ENCODE data around the gene PTPRN2. TPM values are rescaled to one million over a fixed set of nuclear protein-coding genes. Genes with fewer than 3 reads are reported as not detected.

Gene PTPRN2
- total RNA-seq, 2 experiments from 2014 or later: 0.70 TPM; not detected in 1

GRCh38 chr7:158505683-158506082 is 81.9 kb downstream of the PTPRN2 start:
- intact Hi-C loops (cut with micrococcal nuclease; ENCODE audit: unreplicated experiment): no loop called here
- CTCF ChIA-PET (ENCODE audit: unreplicated experiment): no interaction called here
- H4K20me1 ChIP-seq (ENCODE audit: insufficient read depth, low read length): no peaks in the 10 kb centered on the region

GRCh38 chr7:158502068-158502750 is 85.4 kb downstream of the PTPRN2 start:
- H3K79me2 ChIP-seq (ENCODE audit: insufficient read depth, low read depth, low read length): no peaks in the 10 kb centered on the region
- no peaks in the 10 kb centered on the region for H3K36me3 ChIP-seq (ENCODE audit: insufficient read depth, low read length)
- intact Hi-C loops (cut with micrococcal nuclease; ENCODE audit: unreplicated experiment): no loop called here
- H2AFZ ChIP-seq (ENCODE audit: low read length): no peak overlapping the region
- no peak overlapping the region for H3K4me2 ChIP-seq (ENCODE audit: low read length)
- H3K9me2 ChIP-seq (ENCODE audit: insufficient read depth, low read length): no peaks in the 10 kb centered on the region
- no peaks in the 10 kb centered on the region for H3K9me3 ChIP-seq (ENCODE audit: low read length)
- H3K4me3 ChIP-seq (ENCODE audit: low read depth, low read length, poor library complexity, severe bottlenecking): no peak overlapping the region
- no peak for DNase-seq (ENCODE audit: low spot score)
- no peaks in the 10 kb centered on the region for H3K4me1 ChIP-seq (ENCODE audit: insufficient read depth, low read length, poor library complexity, severe bottlenecking)
- no TSS peak for BruUV-seq (replicated peaks)
- ChIA-PET POLR2A (no interaction called here), CTCF (ENCODE audit: unreplicated experiment) (no interaction called here)
- TF ChIP-seq CTCF (conservative IDR thresholded peaks at IDR 0.05; ENCODE audit: low read length): no peak
- TF ChIP-seq EZH2phosphoT487 (IDR thresholded peaks at IDR 0.05; ENCODE audit: borderline replicate concordance, low read depth, low read length): no peak
- H3K27ac ChIP-seq (ENCODE audit: low read depth, low read length, poor library complexity, severe bottlenecking): no peak overlapping the region
- H4K20me1 ChIP-seq (ENCODE audit: insufficient read depth, low read length): no peaks in the 10 kb centered on the region

More at GRCh38 chr7:158505683-158506082, 81.9 kb downstream of the PTPRN2 start:
- Histone ChIP-seq H3K79me2 (ENCODE audit: insufficient read depth, low read depth, low read length) (no peaks in the 10 kb centered on the region), H3K4me3 (ENCODE audit: low read depth, low read length, poor library complexity, severe bottlenecking) (no peak overlapping the region), H3K4me2 (ENCODE audit: low read length) (no peak overlapping the region), H3K4me1 (ENCODE audit: insufficient read depth, low read length, poor library complexity, severe bottlenecking) (no peaks in the 10 kb centered on the region), H3K9me3 (ENCODE audit: low read length) (no peaks in the 10 kb centered on the region), H3K36me3 (ENCODE audit: insufficient read depth, low read length) (no peaks in the 10 kb centered on the region), H3K27ac (ENCODE audit: low read depth, low read length, poor library complexity, severe bottlenecking) (no peak overlapping the region), H2AFZ (ENCODE audit: low read length) (no peak overlapping the region), H3K9me2 (ENCODE audit: insufficient read depth, low read length) (no peaks in the 10 kb centered on the region)
- POLR2A ChIA-PET: no interaction called here
- TF ChIP-seq EZH2phosphoT487 (IDR thresholded peaks at IDR 0.05; ENCODE audit: borderline replicate concordance, low read depth, low read length) (no peak), CTCF (conservative IDR thresholded peaks at IDR 0.05; ENCODE audit: low read length) (no peak)
- no TSS peak for BruUV-seq (replicated peaks)
- DNase-seq (ENCODE audit: low spot score): no peak

GRCh38 chr7:158501393-158502067 is 86.1 kb downstream of the PTPRN2 start:
- ChIA-PET POLR2A (no interaction called here), CTCF (ENCODE audit: unreplicated experiment) (no interaction called here)
- TF ChIP-seq CTCF (conservative IDR thresholded peaks at IDR 0.05; ENCODE audit: low read length): no peak
- TF ChIP-seq EZH2phosphoT487 (IDR thresholded peaks at IDR 0.05; ENCODE audit: borderline replicate concordance, low read depth, low read length): no peak
- Histone ChIP-seq H4K20me1 (ENCODE audit: insufficient read depth, low read length) (no peaks in the 10 kb centered on the region), H3K9me3 (ENCODE audit: low read length) (no peaks in the 10 kb centered on the region), H3K36me3 (ENCODE audit: insufficient read depth, low read length) (no peaks in the 10 kb centered on the region), H3K79me2 (ENCODE audit: insufficient read depth, low read depth, low read length) (no peaks in the 10 kb centered on the region), H3K4me1 (ENCODE audit: insufficient read depth, low read length, poor library complexity, severe bottlenecking) (no peaks in the 10 kb centered on the region), H3K4me3 (ENCODE audit: low read depth, low read length, poor library complexity, severe bottlenecking) (no peak overlapping the region), H2AFZ (ENCODE audit: low read length) (no peak overlapping the region), H3K9me2 (ENCODE audit: insufficient read depth, low read length) (no peaks in the 10 kb centered on the region), H3K27ac (ENCODE audit: low read depth, low read length, poor library complexity, severe bottlenecking) (no peak overlapping the region), H3K4me2 (ENCODE audit: low read length) (no peak overlapping the region)
- BruUV-seq (replicated peaks): no TSS peak
- intact Hi-C loops (cut with micrococcal nuclease; ENCODE audit: unreplicated experiment): no loop called here
- no peak for DNase-seq (ENCODE audit: low spot score)

Measured in OCI-LY7 (cell line).